Common myeloid progenitor, CD34-positive (primary cell): ENCODE measurements around the gene ATP12A.

ENCODE experiments used
- CTCF ChIA-PET: fragments of 350-600 bp; sonication (Branson Sonifier 250); formaldehyde crosslinking; loops from one replicate; lab custom pipeline; 2021; ENCODE audit warnings: antibody characterized with exemption; lab: Charles Lee
- POLR2A ChIA-PET: fragments of 350-600 bp; sonication (Branson Sonifier 250); formaldehyde crosslinking; loops from one replicate; lab custom pipeline; 2021; ENCODE audit warnings: antibody characterized with exemption; lab: Charles Lee
- DNase-seq, 3 donors: peaks; one replicate each; pipeline versions ENCODE4 v3.0.0 to v3.0.0-alpha.2; 2013
- H3K27ac ChIP-seq, 2 experiments: 1 replicate in 1 of 2; 2 replicates in 1 of 2; pipeline ENCODE4 v1.7.0; 2013; ENCODE audit warnings: inconsistent platforms in 2 of 2, low read length in 2 of 2, mild to moderate bottlenecking in 2 of 2, low read depth in 1 of 2, moderate library complexity in 1 of 2; ENCODE audit not compliant: severe bottlenecking in 2 of 2, insufficient read depth in 1 of 2, poor library complexity in 1 of 2
- H3K27me3 ChIP-seq, 5 experiments: replicated peaks in 2 of 5; 1 replicate in 3 of 5; 2 replicates in 2 of 5; pipeline versions ENCODE4 v1.6.1 to v1.7.0; 2013; ENCODE audit warnings: low read length in 4 of 5, mild to moderate bottlenecking in 2 of 5, moderate library complexity in 2 of 5, inconsistent platforms in 1 of 5; ENCODE audit not compliant: insufficient read depth in 5 of 5, control insufficient read depth in 4 of 5
- H3K36me3 ChIP-seq, 4 experiments: 1 replicate in 2 of 4; 2 replicates in 2 of 4; pipeline versions ENCODE4 v1.6.1 to v1.7.0; 2013; ENCODE audit warnings: low read length in 3 of 4, control low read depth in 1 of 4, mild to moderate bottlenecking in 1 of 4; ENCODE audit not compliant: control insufficient read depth in 4 of 4, insufficient read depth in 4 of 4
- H3K4me1 ChIP-seq, 4 experiments: 1 replicate in 3 of 4; 2 replicates in 1 of 4; pipeline versions ENCODE4 v1.6.1 to v1.7.1; 2013; ENCODE audit warnings: low read length in 3 of 4, mild to moderate bottlenecking in 3 of 4, control low read depth in 1 of 4, inconsistent platforms in 1 of 4, moderate library complexity in 1 of 4; ENCODE audit not compliant: control insufficient read depth in 4 of 4, insufficient read depth in 4 of 4; ENCODE audit errors: control extremely low read depth in 1 of 4
- H3K4me3 ChIP-seq, 7 experiments: 1 replicate in 4 of 7; 2 replicates in 3 of 7; pipeline versions ENCODE4 v1.5.1 to v1.7.0; 2013; ENCODE audit warnings: mild to moderate bottlenecking in 7 of 7, low read length in 6 of 7, moderate library complexity in 6 of 7, inconsistent platforms in 2 of 7, low read depth in 2 of 7, control low read depth in 1 of 7; ENCODE audit not compliant: insufficient read depth in 4 of 7, control insufficient read depth in 1 of 7; ENCODE audit errors: extremely low read depth in 1 of 7
- H3K9me3 ChIP-seq, 5 experiments: 1 replicate in 4 of 5; 2 replicates in 1 of 5; pipeline versions ENCODE4 v1.6.1 to v1.7.1; 2013; ENCODE audit warnings: low read length in 4 of 5, mild to moderate bottlenecking in 2 of 5, inconsistent platforms in 1 of 5, low read depth in 1 of 5, moderate library complexity in 1 of 5; ENCODE audit not compliant: control insufficient read depth in 4 of 5, insufficient read depth in 2 of 5; ENCODE audit errors: control extremely low read depth in 1 of 5
- WGBS: methylation state at CpG from one replicate; pipeline ENCODE4 v1.1.5; 2013; ENCODE audit not compliant: insufficient coverage; 5-methylcytosine and 5-hydroxymethylcytosine counted together

Gene ATP12A

DNA sequence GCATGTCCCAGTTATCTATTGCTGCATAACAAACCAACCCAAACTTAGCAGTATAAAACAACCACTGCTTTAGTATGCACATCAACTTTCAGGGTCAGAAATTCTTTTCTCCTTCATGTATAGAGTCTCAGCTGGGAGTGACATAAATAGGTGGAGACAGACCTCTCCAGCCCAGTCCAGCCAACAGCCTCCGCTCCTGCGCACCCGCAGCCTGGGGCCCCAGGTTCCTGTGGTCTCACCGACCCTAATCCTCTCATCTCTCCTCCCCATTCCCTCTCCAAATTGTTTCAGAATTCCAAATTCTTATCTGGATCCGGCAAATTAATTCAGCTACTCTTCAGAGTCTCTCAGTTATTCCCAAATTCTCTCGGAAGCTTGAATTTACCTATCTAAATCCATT is 522 bp upstream of the ATP12A start:
- no peak overlapping the region for H3K27ac ChIP-seq
- WGBS: 37% methylated on average over 3 of the region's 6 CpGs
- H3K36me3 ChIP-seq: no peaks in the 10 kb centered on the region
- peak overlapping the region in 5 of 7 experiments; percentile 39 to 69 (median 59) for H3K4me3 ChIP-seq
- H3K4me1 ChIP-seq: peaks cover 4 to 26% (median 24%) of the 10 kb centered on the region in 4 experiments
- DNase-seq: no peak
- peaks cover 0 to 51% (median 23%) of the 10 kb centered on the region in 5 experiments for H3K27me3 ChIP-seq
- no peaks in the 10 kb centered on the region for H3K9me3 ChIP-seq
- CTCF ChIA-PET: interaction anchor here (0.9 to 2.1 kb wide), 3 partner anchors 10 to 48 kb away, joined by 3 to 4 read pairs (median 3); no protein-coding TSS in a partner anchor
- POLR2A ChIA-PET: no interaction called here

GRCh38 chr13:24680921-24681604 is 855 bp downstream of the ATP12A start:
- no peak overlapping the region for H3K27ac ChIP-seq
- POLR2A ChIA-PET: no interaction called here
- 45% methylated on average over 26 of the region's 29 CpGs for WGBS
- H3K4me3 ChIP-seq: peak overlapping the region in 6 of 7 experiments; percentile 26 to 69 (median 54)
- H3K9me3 ChIP-seq: no peaks in the 10 kb centered on the region
- peaks cover 0 to 51% (median 23%) of the 10 kb centered on the region in 5 experiments for H3K27me3 ChIP-seq
- peaks cover 4 to 33% (median 30%) of the 10 kb centered on the region in 4 experiments for H3K4me1 ChIP-seq
- no peak for DNase-seq
- CTCF ChIA-PET: interaction anchor here (0.6 to 3.8 kb wide), 9 partner anchors 8 to 83 kb away, joined by 3 to 29 read pairs (median 3); no protein-coding TSS in a partner anchor
- no peaks in the 10 kb centered on the region for H3K36me3 ChIP-seq

GRCh38 chr13:24681930-24682329 is 1.7 kb downstream of the ATP12A start:
- Histone ChIP-seq H3K9me3 (no peaks in the 10 kb centered on the region), H3K27me3 (peaks cover 0 to 49% (median 22%) of the 10 kb centered on the region in 5 experiments), H3K36me3 (no peaks in the 10 kb centered on the region), H3K27ac (no peak overlapping the region), H3K4me3 (no peak overlapping the region), H3K4me1 (peaks cover 4 to 33% (median 30%) of the 10 kb centered on the region in 4 experiments)
- ChIA-PET CTCF (interaction anchor here (0.8 to 3.8 kb wide), 11 partner anchors 8 to 47 kb away, joined by 3 to 29 read pairs (median 7); no protein-coding TSS in a partner anchor), POLR2A (no interaction called here)
- DNase-seq: peak in 1 of 3 donors; percentile 26
- 80% methylated on average over 1 of the region's 1 CpG for WGBS

DNA sequence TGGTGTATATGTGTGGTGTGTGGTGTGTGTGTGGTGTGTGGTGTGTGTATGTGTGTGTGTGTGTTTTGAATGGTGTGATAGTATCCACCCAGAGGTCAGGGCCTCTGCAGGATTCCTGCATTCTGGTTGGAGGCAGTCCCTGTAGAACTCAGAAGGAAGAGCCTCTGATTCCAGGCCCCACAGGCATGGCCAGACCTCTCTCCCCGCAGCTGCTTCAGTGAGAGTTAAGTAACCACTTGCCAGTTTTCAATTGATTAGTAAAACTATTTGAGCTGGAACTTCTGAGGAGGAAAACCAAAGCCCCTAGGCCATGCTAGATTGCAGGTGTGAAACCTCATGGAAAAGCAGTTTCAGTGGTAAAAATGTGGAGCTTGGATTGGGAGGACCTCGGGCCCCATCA is 2.1 kb downstream of the ATP12A start:
- 100% methylated on average over 1 of the region's 2 CpGs for WGBS

DNA sequence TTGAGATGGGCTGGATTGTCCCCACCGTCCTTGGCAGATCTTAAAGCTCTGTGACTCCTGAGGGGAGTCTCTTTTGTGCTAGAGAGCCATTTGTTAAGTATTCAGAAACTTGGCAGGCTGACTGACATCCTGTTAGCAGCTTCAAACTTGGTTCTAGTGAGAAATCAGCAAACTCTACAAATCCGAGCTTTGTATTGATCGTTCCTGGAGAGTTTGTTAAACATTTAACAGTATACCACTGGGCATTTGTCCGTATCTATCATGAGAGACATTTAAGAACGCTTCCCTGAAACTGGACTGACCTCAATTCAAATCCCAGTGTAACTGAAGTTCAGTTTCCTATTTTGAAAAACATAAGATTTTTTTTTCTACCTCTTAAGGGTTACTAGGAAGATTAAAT is 3.1 kb downstream of the ATP12A start:
- no peaks in the 10 kb centered on the region for H3K9me3 ChIP-seq
- H3K27me3 ChIP-seq: peaks cover 0 to 35% (median 18%) of the 10 kb centered on the region in 5 experiments
- WGBS: 66% methylated on average over 3 of the region's 5 CpGs
- no peak overlapping the region for H3K4me3 ChIP-seq
- H3K27ac ChIP-seq: no peak overlapping the region
- no peak for DNase-seq
- ChIA-PET CTCF (interaction anchor here (0.7 to 3.8 kb wide), 14 partner anchors 9 to 104 kb away, joined by 3 to 29 read pairs (median 6); no protein-coding TSS in a partner anchor), POLR2A (interaction anchor here (0.9 kb wide), 1 partner anchor 26 kb away, joined by 3 read pairs; no protein-coding TSS in a partner anchor)
- H3K4me1 ChIP-seq: peaks cover 4 to 33% (median 30%) of the 10 kb centered on the region in 4 experiments
- H3K36me3 ChIP-seq: no peaks in the 10 kb centered on the region

More for the DNA sequence above, 2.1 kb downstream of the ATP12A start:
- Histone ChIP-seq H3K4me3 (no peak overlapping the region), H3K9me3 (no peaks in the 10 kb centered on the region), H3K4me1 (peaks cover 4 to 33% (median 30%) of the 10 kb centered on the region in 4 experiments), H3K27me3 (peaks cover 0 to 45% (median 22%) of the 10 kb centered on the region in 5 experiments), H3K36me3 (no peaks in the 10 kb centered on the region), H3K27ac (no peak overlapping the region)
- DNase-seq: peak in 1 of 3 donors; percentile 20
- CTCF ChIA-PET: interaction anchor here (0.8 to 3.8 kb wide), 15 partner anchors 10 to 108 kb away, joined by 3 to 29 read pairs (median 6); no protein-coding TSS in a partner anchor
- POLR2A ChIA-PET: interaction anchor here (0.9 kb wide), 1 partner anchor 27 kb away, joined by 3 read pairs; no protein-coding TSS in a partner anchor

DNA sequence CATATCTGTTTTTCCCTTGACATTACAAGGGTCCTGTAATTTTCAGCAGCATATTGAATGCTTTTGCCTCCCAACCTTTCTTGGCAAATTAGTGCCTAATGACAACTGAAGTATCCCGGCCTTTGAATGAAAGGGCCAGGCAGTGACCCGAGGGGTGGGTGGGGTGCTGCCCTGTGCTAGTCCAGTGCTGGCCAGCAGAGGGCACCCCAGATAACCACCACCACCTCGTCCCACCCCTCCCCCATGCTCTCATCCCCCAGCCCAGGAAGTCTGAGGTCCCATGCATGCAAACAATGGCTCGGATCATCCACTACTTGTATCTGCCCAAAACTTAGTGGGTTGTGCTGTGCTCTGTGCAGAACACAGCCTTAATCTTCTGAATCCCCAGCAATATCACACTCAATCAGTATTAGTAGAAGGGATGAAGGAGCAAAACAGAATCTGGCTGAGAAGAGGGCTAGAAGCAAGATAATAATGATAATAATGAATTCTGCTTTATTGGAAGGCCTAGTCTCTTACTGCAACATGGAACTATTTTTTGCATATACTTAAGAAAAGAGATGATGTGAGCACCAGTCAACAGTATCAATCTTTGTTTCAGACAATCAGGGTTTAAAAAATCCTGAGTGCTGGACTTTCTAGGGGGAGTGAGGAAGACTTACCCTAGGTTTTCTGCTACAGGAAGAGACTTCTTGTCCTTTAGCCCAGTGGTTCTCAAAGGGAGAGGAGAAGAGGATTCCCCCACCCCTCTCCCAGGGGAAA is 3.8 kb downstream of the ATP12A start:
- peaks cover 4 to 33% (median 30%) of the 10 kb centered on the region in 4 experiments for H3K4me1 ChIP-seq
- ChIA-PET CTCF (interaction anchor here (0.8 to 10.9 kb wide), 20 partner anchors 8 to 312 kb away, joined by 3 to 169 read pairs (median 6); no protein-coding TSS in a partner anchor), POLR2A (no interaction called here)
- no peak overlapping the region for H3K27ac ChIP-seq
- H3K4me3 ChIP-seq: no peak overlapping the region
- DNase-seq: peak; percentile 52 to 61 (median 58)
- H3K36me3 ChIP-seq: no peaks in the 10 kb centered on the region
- peaks cover 0 to 29% (median 16%) of the 10 kb centered on the region in 5 experiments for H3K27me3 ChIP-seq
- WGBS: 10% methylated on average over 2 of the region's 4 CpGs
- H3K9me3 ChIP-seq: no peaks in the 10 kb centered on the region
